Vagina (tissue), 2 donors: ENCODE data around the gene TPM4.

Experiments
- CTCF ChIP-seq, 3 experiments: fragments of 450-650 bp in 2 of 3; fragments of 200-600 bp in 1 of 3; sonication (generic) in 1 of 3; IDR thresholded peaks; one replicate each; pipeline ENCODE4 v1.5.1; 2017 to 2019; ENCODE audit warnings: antibody characterized with exemption in 3 of 3, mild to moderate bottlenecking in 2 of 3, moderate library complexity in 2 of 3
- POLR2A ChIP-seq, 2 donors: fragments of 450-650 bp; IDR thresholded peaks; one replicate each; pipeline ENCODE4 v1.6.1; 2017; ENCODE audit warnings: antibody characterized with exemption in 2 of 2, mild to moderate bottlenecking in 2 of 2, moderate library complexity in 2 of 2
- POLR2AphosphoS5 ChIP-seq, 2 donors: sonication (generic); formaldehyde crosslinking; IDR thresholded peaks; one replicate each; pipeline ENCODE4 v1.9.0; 2017; ENCODE audit warnings: antibody characterized with exemption in 2 of 2, mild to moderate bottlenecking in 2 of 2, low read depth in 1 of 2; ENCODE audit not compliant: insufficient read depth in 1 of 2

GRCh38 chr19:16121967-16122366 is 45.7 kb downstream of the TPM4 start:
- TF ChIP-seq POLR2A (IDR thresholded peaks at IDR 0.05): no peak
- no peak for TF ChIP-seq CTCF (IDR thresholded peaks at IDR 0.05)
- TF ChIP-seq POLR2AphosphoS5 (IDR thresholded peaks at IDR 0.05; ENCODE audit: insufficient read depth in 1 of 2, low read depth in 1 of 2): peak in 1 of 2 donors; percentile 68
